GM12891 (cell line): ENCODE results near the gene RIPOR3.
"Not testable (repeated sequence)": the region's sequence is repeated elsewhere in the genome, so short reads cannot be mapped to it uniquely, and the experiment has no call there.

Experiments
- DNase-seq: peaks from one replicate; pipeline ENCODE4 v3.0.0; 2011; ENCODE audit warnings: low spot score; ENCODE audit not compliant: insufficient read length
- FAIRE-seq: peaks from 2 replicates; lab custom pipeline; 2011; peaks lifted over from hg19 to GRCh38; lab: Jason Lieb, UNC
- PAX5 ChIP-seq: IDR thresholded peaks from 2 replicates; pipeline ENCODE4 v1.6.1; 2011; ENCODE audit warnings: low read length, moderate library complexity, mild to moderate bottlenecking; ENCODE audit not compliant: insufficient read depth, severe bottlenecking
- POLR2A ChIP-seq: IDR thresholded peaks from 2 replicates; pipeline ENCODE4 v1.6.1; 2011; ENCODE audit warnings: low read depth, low read length, control low read depth
- POLR2AphosphoS5 ChIP-seq: IDR thresholded peaks from 2 replicates; pipeline ENCODE4 v1.6.1; 2011; ENCODE audit warnings: low read depth, low read length, control low read depth
- POU2F2 ChIP-seq: IDR thresholded peaks from 2 replicates; pipeline ENCODE4 v1.6.1; 2011; ENCODE audit warnings: low read depth, mild to moderate bottlenecking, control low read depth, low read length, moderate library complexity
- SPI1 ChIP-seq: IDR thresholded peaks from 2 replicates; pipeline ENCODE4 v1.6.1; 2011; ENCODE audit warnings: low read depth, low read length, control low read depth
- TAF1 ChIP-seq: IDR thresholded peaks from 2 replicates; pipeline ENCODE4 v1.6.1; 2011; ENCODE audit warnings: low read depth, low read length, control low read depth

Gene RIPOR3

DNA sequence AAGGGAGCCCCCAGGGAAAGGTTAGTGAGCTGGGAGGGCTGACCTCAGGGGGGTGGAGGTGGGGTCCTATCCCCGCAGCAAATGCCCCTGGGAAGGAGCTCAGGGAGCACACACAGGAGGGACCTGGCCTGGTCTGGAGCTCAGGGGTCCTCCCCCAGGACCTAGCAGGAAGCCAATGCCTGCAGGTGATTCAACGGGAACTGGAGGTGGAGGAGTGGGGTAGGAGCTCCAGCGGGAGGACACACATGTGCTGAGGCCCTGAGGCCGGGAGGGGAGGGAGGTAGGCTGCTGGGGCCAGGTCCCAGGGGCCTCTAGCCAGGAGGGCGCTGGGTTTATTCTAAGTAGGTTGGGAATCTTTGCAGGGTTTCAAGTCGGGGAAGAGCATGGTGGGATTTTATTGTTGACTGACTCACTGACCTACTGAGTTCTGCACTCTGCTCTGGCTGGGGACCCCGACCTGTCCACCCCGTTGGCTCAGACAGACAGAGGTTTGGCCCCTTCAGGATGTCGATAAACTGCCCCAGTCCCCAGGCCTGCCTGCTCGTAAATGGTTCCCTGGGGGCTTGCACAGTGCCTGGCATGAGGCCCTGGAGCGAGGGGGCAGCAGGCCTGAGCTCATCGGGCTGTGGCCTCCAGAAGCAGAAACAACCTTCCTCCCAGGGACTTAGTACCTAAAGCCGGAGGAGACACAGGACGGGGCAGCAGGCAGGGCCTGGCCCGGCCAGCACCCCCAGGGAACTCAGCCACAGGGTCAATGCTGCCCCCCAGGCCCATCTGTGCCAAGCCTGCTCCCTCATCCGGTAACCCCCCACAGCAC lies 62.3 kb downstream of the RIPOR3 start:
- FAIRE-seq (no peak), DNase-seq (no peak)
- TF ChIP-seq SPI1 (no peak), TAF1 (no peak), POLR2AphosphoS5 (no peak), POLR2A (no peak), POU2F2 (no peak), PAX5 (no peak)

DNA sequence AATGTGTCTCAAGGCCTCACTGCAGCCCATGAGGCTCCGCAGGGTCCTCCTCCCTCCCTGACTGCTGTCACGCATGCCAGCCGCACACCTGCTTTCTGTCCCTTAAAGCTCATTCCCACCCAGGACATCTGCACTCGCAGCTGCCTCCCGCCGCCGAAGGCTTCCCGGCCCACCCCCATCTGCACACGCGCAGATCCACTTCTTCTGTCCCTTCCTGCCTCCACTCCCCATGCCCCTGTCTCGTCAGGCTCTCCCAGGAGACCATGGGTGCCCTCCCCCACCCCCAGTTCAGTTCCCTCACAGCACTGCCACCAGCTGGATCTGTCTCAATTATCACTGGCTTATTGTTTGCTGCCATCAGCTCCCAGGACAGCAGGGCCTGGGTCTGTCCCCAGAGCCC lies 63.0 kb downstream of the RIPOR3 start:
- FAIRE-seq, result no peak
- no peak for TF ChIP-seq SPI1
- no peak for TF ChIP-seq POLR2AphosphoS5
- no peak for TF ChIP-seq TAF1
- TF ChIP-seq POU2F2, result no peak
- TF ChIP-seq POLR2A, result no peak
- TF ChIP-seq PAX5, result no peak
- no peak for DNase-seq

DNA sequence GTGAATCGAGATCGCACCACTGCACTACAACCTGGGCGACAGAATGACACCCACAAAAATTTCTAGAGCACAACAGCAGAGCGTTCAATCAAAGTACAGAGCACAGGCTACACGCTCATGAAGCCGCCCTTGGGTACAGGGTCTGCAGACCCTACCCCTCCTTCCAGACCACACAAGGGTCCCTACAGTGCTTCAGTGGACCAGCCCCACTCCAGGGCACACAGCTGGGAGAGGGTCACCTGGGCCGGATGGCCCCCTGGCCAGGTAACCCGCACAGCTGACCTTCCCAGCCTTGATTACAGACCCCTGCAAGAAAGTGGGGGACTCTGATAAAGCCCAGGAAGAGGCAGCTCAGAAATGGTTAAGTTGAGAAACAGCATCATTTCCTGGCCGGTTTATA lies 63.6 kb downstream of the RIPOR3 start:
- FAIRE-seq (no peak), DNase-seq (no peak)
- TF ChIP-seq POLR2AphosphoS5, result no peak
- TF ChIP-seq POLR2A, result no peak
- no peak for TF ChIP-seq POU2F2
- no peak for TF ChIP-seq PAX5
- TF ChIP-seq TAF1, result no peak
- TF ChIP-seq SPI1, result no peak

DNA sequence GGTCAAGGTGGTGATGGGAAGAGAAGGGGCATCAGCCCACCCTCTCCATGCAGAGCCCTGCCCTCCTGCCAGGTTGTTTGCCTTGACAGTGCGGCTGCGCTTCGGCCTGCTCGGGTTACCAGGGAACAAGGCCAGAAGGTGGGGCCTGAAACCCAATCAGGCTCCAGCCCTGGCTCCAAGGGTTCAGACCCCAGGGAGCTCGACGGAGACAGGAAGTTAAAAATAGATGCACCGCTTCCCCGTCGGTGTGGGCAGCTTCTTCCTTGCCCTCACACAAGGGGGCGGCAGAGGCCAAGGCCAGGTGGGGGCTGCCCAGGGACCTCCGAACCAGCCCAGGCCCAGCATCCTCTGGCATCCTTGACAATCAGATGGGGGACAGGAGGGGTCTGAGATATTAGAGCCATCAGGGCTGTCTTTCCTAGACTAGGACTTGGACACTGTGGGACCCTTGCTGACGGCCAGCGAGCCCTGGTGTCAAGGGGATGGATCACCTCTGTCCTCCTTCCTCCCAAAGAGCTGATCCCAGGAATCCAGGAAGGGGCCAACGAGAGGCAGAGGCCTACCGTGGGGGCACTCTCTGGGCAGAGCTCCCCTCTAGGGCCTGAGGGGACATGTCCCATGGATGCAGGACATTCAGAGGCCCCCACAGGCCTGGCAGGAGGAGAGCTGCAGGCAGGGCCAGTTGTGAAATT lies 65.2 kb downstream of the RIPOR3 start:
- FAIRE-seq (no peak), DNase-seq (no peak)
- TF ChIP-seq SPI1 (no peak), POLR2A (no peak), TAF1 (no peak), PAX5 (no peak), POLR2AphosphoS5 (no peak), POU2F2 (no peak)

DNA sequence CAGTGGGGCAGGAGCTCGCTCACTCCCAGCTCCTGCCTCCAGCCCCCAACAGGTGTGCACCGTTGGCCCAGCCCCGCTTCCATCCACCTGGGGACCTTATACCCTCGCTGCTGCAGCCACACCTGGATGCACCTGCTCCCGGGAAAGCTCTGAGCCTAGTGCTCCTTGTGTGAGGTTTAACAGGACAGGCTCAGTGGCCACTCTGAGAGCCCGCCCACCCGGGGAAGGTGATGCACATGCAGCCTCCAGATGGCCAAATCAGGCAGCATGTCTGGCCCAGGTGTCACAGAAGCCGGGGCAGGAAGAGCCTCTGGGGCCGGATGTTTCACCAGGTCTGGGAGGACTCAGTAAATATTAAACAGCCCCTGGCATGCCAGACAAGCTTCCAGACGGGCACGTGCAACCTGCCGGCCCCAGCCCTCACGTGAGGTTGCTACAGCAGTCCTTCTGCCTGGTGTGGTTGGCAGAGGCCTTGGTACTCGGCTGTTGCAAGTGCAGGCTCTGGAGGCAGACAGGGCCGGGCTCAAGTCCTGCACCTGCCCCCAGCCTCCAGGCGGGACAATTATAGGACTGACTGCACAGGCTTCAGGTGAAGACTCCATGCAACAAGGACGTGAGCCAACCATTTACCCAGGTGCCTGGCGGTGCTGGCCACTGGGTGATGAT lies 66.9 kb downstream of the RIPOR3 start:
- DNase-seq, result no peak
- TF ChIP-seq POU2F2 (no peak), POLR2A (no peak), SPI1 (no peak), PAX5 (no peak), POLR2AphosphoS5 (no peak), TAF1 (no peak)
- FAIRE-seq, result no peak

DNA sequence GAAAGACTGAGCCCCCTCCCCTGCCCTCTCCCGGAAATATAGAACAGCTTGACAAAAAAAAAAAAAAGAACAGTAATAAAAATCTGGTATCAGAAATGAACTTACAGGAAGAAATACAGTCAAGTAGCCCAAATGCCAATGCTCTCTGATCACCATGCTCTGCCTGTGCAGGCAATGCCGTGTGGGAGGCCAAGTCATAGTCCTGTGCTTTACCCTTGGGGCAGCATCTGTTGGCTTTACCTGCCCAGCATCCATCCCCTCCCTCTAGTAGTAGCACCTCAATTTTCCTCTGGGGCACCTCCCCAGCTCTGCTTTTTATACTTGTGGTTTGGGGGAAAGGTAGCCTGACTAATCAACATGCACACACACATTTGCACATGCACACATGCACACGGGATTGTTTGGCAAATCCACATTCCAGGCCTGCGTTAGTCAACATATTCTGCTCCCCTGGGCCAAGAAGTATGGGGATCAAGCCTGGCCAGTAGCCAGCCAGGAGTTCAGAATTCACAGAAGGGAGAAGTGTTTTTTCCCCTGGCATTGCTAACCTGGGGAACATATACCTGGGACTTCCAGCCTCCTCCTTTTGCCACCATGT lies 70.2 kb downstream of the RIPOR3 start:
- DNase-seq, result no peak
- FAIRE-seq, result no peak
- TF ChIP-seq SPI1 (no peak), PAX5 (no peak), TAF1 (no peak), POLR2AphosphoS5 (no peak), POLR2A (no peak), POU2F2 (no peak)

DNA sequence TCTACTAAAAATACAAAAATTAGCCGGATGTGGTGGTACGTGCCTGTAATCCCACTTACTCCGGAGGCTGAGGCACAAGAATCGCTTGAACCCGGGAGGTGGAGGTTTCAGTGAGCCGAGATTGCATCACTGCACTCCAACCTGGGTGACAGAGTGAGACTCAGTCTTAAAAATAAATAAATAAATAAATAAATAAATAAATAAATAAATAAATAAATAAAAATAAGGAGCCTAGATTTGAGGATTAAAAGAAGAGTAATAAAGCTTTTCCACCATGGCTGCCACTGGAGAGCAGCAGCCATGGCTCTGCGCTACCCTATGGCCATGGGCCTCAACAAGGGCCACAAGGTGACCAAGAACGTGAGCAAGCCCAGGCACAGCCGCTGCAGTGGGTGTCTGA lies 70.9 kb downstream of the RIPOR3 start:
- not testable (repeated sequence) for FAIRE-seq, DNase-seq

DNA sequence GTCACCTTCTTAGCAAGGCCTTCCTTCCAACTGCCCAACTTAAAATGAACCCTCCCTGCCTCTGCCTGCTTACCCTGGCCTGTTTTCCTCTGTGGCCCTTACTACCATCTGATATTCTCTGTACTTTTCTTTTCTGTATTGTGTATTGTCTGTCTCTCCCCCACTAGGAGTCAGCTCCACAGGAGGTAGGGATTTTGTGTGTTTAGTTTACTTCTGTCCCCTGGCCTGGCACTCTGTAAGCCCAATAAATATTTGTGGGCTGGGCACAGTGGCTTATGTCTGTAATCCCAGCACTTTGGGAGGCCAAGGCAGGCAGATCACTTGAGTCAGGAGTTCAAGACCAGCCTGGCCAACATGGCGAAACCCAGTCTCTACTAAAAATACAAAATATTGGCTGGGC lies 72.8 kb downstream of the RIPOR3 start:
- no peak for TF ChIP-seq SPI1
- no peak for TF ChIP-seq POU2F2
- no peak for TF ChIP-seq POLR2AphosphoS5
- no peak for TF ChIP-seq PAX5
- no peak for TF ChIP-seq TAF1
- TF ChIP-seq POLR2A, result no peak
- DNase-seq (no peak), FAIRE-seq (no peak)

DNA sequence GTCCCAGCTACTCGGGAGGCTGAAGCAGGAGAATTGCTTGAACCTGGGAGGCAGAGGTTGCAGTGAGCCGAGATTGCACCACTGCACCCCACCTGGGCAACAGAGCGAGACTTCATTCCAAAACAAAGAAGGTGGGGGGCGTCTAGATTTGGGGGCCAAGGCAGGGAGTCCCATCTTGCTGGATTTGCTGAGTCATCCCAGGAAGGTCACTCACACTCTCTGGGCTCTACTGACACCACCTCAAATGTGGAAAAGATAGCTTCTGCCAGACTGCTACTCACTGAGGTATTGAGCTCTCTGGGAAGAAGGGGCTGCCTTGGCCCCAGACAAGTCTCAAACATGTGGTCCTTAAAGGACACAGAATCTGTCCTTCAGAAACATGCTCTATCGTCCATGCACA lies 74.3 kb downstream of the RIPOR3 start:
- FAIRE-seq (no peak), DNase-seq (no peak)
- TF ChIP-seq POU2F2 (no peak), PAX5 (no peak), POLR2A (no peak), SPI1 (no peak), TAF1 (no peak)
